NCI-H82 treated with DMSO at 0.1 percent for 48 hours (cell line): ENCODE data around the gene PTGES.
"Not testable (repeated sequence)": the region's sequence is repeated elsewhere in the genome, so short reads cannot be mapped to it uniquely, and the experiment has no call there.

ENCODE experiments used
- DNase-seq: peaks from one replicate; lab custom pipeline; 2025; ENCODE audit not compliant: unreplicated experiment; lab: John Stamatoyannopoulos, UW

PTGES gene

DNA sequence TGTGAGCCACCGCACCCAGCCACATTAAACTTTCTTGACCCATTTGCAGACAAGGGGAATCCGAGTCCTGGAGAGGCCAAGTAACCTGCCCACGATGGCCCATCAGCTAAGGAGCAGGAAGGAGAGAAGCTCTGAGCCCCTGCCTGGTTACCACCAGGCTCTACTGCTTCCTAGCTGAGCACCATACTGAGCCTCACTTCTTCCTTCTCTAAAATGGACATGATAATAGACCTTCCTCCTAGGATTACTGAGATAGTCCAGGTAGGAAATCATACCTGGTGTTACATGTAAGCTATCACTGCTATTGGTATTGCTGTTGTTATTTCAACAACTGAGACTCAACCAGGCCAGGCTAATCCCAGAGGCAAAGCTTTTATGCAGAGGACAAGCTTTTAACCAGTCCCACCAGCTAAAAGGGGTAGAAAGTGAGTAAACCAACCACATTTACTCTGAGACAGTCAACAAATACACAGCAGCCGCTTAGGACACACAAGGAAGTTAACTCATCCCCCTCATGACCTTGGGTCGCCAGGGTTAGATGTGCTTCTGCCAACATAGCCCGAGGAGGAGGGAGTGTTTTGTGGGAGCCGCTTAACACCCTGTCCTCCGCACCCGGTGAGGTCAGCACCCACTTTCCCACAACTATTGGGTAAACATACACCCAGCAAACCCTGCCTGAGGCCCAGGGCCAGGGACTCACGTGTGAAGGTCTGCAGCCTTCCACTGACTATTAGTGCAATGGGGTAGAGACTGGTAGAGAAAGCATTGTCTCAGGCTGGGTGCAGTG is 20.6 kb upstream of the PTGES start:
- no peak for DNase-seq

DNA sequence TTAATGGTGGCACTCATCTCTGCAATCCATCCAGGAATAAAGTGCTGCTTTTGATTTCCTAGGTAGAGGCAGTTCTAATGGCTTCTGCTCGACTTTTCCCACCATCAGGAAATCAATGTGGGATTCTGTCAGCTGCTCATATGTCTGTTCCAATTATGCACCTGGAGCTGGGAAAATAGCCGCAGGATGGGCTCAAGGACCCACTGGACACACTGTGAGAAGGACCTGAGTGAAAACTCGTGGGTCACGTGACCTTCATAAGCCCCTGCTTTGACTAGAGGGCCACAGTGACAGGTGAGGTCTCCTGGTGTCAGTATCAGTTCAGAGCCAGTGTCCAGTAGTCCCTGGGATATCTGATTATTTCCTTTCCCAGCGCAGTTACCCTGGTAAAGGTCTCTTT is 17.9 kb upstream of the PTGES start:
- no peak for DNase-seq

DNA sequence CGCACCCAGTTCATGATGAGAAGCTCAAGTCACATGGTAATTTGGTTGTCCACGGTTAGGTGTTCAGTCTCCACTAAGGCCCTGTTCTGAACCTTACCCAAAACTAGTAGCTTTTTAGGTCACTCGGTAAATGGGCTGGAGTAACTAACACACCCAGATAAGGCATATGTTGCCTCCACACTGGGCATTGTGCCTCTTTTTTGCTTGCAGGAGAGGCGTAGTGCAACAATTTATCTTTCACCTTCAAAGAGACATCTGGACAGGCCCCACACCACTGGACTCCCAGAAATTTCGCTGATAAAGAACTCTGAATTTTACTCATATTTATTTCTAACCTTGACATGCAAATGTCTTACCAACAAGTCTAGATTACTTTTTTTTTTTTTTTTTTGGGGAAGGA is 16.8 kb upstream of the PTGES start:
- DNase-seq, result no peak

DNA sequence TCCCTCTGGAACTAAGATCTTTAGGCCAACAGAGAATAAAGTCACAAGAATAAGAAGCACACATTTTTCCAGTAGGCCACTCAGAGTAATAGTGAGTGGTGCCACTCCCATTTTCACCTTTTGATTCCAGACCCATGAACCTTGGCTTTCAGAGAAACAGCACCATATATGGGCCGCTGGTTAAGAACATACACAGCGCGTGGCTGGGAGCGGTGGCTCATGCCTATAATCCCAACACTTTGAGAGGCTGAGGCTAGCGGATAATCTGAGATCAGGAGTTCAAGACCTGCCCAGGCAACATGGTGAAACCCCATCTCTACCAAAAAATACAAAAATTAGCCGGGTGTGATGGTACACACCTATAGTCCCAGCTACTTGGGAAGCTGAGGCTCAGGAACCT is 15.6 kb upstream of the PTGES start:
- DNase-seq, result no peak

DNA sequence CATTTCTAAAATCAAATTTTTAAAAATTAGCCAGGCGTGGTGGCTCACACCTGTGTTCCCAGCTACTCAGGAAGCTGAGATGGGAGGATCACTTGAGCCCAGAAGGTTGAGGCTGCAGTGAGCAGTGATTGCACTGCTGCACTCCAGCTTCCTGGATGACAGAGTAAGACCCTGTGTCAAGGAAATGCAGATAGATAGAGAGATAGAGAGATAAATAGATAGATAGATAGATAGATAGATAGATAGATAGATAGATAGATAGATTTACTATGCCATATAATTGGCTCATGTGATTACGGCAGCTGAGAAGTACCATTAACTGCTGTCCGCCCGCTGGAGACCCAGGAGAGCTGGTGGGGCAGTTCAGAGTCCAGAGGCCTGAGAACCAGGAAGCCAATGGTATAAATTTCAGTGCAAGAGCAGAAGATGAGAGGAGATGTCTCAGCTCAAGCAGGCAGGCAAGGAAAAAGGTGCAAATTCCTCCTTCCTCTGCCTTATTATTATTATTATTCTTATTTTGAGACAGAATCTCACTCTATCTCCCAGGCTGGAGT is 13.0 kb upstream of the PTGES start:
- no peak for DNase-seq

DNA sequence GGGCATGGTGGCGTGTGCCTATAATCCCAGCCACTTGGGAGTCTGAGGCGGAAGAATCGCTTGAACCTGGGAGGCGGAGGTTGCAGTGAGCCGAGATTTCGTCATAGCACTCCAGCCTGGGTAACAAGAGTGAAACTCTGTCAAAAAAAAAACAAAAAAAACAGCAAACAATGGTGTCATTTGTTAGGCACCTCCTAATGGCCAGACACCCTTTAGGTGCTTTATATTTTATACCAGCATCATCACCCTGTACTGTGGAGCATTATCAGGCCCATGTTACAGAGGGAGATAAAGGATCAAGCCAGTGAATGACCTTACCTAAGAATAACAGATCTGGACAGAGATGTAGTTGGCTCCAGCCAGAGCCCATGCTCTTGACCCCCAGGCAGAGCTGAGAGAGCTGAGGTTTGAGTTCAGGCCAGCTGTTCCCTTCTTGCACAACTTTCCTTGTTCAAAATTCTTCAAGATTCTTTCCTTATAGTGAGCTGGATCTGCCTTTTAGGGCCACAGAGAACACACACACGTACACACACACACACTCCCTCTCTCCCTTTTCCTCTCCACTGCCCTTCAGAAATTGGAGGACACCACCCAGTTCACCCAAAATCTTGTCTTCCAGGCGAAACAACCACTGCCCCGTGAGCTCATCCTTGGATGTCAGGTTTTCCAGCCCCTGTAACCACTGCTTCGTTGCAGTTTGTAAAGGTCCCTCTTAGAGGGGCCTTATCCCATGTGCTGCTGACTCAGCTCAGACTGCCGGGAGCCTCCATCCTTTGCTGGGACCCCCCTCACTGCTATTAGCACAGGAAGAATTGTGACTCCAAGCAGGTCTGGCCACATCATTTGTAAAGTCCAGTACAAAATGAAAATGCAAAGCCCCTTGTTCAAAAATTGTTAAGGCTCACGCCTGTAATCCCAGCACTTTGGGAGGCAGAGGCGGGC is 10.4 kb upstream of the PTGES start:
- DNase-seq, result no peak

DNA sequence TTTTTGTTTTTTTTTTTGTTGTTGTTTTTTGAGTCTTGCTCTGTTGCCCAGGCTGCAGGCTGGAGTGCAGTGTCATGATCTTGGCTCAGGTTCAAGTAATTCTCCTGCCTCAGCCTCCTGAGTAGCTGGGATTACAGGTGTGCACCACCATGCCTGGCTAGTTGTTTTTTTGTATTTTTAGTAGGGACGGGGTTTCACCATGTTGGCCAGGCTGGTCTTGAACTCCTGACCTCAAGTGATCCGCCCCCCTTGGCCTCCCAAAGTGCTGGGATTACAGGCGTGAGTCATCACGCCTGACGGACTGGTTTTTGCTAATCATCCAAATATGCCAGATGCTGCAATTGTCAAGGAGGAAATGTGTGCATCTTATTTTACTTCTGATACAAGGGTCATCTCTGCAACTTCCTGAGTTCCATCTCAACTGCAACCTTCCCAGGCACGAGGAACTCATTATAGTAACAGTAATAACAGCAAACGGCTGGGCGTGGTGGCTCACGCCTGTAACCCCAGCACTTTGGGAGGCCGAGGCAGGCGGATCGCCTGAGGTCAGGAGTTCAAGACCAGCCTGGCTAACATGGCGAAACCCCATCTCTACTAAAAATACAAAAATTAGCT is 9.6 kb upstream of the PTGES start:
- DNase-seq, result not testable (repeated sequence)

DNA sequence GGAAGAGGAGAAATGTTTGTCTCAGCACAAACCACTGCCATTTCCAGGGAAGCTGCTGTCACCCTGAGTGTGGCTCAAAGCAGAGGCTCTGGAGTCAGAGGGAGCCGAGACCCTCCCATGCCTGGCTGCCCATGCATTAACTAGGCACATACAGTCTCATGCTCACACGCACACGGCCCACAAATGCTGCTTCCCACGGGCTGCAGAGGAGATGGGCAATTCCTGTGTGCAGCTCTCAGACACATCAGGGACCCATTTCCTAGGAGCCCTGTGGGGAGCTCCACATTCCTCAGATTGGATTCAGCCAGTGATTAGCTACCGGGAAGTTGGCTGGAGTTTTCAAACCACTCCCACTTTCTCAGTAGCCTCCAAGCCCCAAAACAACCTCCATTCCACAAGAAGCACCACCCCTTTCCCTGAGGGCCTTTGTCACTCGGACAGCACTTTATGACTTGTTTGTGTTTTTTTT is 9.1 kb upstream of the PTGES start:
- DNase-seq, result no peak

DNA sequence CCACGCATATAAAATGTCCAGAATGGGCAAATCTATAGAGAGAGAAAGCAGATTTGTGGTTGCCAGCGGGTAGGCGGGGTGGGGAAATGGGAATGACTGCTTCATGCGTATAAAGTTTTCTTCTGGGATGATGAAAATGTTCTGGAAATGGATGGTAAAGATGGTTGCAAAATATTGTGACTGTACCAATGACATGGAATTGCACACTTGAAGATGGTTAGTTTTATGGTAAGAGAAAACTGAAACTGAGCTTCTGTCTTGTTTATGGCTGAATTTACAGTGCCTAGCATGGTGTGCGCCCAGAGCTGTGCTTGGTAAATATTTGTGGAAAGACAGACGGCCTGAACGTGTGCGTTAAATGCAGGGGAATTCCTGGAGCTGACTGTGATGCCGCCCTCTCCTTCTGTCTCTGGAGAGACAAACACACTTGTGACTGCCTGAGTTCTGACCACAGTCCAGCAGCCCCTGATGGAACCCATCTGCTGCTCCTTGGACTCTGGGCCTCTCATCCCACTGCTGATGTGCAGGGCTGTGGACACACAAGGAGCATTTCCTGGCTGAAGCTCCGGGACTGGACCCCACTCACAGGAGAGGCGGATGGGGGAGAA is 8.6 kb upstream of the PTGES start:
- no peak for DNase-seq

DNA sequence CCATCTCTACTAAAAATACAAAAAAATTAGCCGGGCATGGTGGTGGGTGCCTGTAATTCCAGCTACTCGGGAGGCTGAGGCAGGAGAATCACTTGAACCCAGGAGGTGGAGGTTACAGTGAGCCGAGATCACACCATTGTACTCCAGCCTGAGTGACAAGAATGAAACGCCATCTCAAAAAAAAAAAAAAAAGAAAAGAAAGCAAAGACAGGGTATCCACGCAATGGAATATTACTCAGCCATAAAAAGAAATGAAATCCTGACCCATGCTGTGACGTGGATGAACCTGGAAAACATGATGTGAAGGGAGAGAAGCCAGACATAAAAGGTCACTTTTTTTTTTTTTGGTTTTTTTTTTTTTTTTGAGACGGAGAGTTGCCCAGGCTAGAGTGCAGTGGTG is 7.9 kb upstream of the PTGES start:
- not testable (repeated sequence) for DNase-seq

DNA sequence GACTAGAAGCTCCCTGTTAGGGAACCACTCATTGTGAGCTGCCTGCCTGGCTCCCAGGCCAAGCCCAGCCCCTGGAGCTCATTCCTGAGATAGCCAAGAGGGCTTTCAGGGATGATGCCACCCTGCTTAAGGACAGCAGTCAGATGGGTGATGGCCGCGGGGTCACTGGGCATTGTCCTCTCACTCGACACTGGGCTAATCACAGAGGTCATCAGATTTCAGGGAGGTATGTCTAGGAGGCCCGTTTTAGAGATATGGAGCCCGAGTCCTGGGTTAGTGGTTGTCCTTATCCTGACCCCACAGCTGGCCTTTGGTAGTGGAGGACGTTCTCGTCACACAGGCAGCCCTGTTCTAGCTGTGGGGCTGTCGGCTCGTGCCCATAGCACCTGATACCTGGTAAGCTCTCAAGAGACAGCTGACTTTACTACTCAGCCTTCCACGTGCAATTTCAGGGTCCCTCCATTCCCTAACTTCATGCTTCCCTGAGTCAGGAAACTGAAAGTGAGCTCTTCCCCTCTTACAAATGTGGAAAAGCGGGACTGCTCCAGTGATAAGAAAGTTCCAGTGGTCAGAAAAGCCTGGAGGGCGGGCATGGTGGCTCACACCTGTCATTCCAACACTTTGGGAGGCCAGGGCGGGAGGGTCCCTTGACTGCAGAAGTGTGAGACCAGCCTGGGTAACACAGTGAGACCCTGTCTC is 7.1 kb upstream of the PTGES start:
- no peak for DNase-seq

DNA sequence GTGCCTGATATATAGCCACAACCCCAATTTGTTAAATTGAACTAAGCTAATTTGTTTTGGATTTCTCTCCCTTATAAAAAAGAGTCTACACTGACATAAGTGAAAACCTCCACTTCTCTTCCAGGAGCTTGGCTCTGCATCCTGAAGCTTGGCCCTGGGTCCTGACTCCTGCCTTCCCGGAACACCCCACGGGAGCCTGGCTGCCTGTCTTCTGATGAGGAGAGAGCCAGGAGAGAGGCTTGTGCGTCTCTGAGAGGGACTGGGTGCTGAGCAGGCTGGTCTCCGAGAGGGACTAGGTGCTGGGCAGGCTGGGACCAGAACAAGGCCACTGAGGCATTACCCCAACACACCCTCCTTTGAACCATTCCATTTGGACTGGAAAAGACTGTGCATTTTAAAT is 6.5 kb upstream of the PTGES start:
- no peak for DNase-seq

DNA sequence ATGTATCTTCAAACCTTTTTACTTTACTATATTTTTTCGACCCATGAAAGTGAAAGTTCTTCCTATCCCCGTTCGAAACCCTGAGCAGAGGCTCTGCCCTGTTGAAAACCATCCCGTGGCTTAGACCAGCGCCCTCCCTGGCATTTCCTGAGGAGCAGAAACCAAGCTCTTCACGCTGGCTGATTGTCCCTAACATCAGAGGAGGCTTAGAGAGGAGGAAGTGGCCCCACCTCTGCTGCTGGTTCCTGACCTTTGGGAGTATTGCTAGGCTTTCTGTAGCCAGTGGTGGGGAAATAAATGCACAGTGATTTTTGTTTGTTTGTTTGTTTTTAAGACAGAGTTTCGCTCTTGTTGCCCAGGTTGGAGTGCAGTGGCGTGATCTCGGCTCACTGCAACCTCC is 4.2 kb upstream of the PTGES start:
- no peak for DNase-seq

DNA sequence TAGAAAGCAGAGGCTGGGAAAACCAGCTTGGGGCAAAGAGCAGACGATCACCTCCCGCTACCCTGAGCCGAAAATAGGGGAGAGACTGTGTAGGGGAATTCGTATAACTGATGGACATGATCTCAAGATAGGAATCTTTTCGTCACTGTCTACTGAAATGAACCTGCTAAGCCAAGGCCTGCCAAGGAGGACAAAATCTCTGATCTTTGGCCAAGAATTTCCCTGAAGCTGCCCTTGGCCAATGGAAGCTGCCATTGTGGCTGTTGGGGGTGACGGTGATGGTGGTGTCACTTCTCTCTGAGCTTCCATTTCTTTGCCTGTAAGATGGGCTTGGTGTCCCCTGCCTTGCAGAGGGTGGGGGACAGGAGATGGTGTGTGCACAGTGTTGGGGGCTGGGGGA is 3.3 kb upstream of the PTGES start:
- DNase-seq, result no peak

DNA sequence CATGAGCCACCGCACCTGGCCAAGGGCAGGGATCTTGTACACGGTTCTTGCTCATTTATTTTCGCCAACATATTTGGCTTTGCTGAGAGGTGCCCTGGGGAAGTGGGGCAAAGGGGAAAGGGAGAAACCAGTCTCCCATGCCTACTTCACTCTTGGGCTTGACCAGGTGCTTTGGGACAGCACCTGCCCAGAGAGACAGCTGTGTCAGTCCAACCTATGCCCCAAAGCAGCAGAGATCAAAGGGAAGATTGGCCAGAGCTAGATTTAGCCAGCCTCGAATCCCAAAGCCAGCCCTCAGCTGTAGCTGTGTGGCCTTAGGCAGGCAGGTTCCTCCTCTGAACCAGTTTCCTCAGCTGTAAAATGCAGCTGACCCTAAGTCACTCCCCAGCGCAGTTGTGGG is 2.3 kb upstream of the PTGES start:
- DNase-seq, result no peak

DNA sequence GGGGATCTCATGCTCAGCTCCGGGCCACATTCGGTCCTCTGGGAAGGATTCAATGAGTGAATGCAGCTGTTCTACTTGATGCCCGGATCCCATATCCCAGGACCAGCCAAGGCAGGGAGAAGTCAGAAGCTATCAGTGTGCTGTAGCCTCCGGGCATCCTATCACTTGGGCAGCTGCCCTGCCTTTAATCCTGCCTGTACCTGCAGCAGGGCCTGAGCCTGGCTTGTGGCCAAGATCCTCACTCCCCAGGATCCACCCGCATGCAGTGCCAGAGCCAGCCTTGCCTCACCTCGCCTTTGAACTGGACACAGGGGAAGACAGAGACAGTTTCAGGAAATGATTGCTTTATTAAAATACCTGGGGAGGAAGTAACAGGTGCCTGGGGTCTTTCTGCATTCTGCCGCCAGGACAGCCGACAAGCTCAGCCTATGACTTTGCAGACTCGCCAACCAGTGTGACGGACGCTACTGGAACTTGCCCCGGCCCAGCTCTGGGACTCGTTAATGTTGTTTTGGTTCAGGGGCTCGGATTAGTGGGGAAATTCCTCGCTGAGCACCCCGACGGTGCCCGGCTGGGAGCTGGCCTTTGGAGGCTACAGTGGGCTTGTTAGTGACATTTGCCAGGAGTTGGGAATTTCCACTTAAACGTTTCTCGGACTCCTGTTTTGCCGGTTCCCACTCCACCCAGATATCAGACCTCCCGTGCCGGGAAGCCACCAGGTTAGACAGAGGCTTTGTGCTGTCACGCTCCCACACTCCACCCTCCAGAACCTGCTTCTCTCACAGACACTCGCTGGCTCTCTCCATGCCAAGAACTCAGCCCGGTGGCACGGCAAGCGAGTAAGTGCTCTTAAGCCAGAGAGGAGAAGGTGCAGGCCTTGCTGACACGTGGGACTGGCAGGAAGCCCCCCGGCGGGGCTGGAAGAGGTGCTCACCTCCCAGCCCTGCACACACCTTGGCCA is 721 bp downstream of the PTGES start:
- no peak for DNase-seq

DNA sequence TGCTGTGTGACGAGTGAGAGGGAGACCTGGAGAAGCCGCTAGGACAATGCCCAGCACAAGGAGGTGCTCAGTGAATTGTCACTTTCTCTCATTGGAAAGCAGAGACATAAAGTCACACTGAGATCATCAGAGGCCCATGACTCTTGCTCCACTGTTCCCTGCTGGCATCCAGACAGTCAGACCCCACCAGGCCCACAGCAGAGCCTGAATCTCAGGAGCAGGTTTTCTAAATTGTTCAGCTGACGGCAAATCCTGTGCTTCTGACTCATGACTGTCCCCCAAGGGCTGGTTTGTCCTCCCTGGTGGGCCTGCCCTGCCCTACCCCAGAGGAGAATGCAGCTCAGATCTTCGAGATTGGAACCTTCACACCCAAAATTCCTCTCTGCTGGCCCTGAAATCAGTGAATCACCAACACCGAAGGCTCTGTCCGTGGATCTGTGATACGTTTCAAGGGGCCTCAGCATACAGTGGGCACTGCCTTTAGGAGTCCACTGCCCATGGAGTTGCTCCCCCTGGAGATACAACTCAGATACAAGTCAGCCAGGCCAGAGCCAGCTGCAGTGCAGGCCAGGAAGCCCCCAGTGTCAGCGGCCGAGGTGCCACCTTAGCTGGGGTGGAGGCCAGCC is 2.7 kb downstream of the PTGES start:
- no peak for DNase-seq

DNA sequence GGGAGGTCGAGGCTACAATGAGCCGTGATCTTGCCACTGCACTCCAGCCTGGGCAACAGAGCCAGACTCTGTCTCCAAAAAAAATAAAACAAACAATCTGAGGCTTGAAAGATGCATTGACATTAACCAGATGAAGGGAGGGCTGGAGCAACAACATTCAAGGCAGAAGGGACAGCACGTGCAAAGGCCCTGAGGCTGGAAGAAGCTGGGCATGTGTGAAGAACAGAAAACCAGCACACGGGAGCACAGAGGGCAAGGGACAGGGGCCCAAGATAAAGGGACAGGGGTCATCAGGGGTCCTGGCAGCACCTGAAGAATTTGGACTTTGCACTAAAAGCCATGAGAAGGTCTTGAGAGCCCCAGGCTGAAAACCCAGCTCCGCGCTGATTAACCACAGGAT is 3.3 kb downstream of the PTGES start:
- no peak for DNase-seq

DNA sequence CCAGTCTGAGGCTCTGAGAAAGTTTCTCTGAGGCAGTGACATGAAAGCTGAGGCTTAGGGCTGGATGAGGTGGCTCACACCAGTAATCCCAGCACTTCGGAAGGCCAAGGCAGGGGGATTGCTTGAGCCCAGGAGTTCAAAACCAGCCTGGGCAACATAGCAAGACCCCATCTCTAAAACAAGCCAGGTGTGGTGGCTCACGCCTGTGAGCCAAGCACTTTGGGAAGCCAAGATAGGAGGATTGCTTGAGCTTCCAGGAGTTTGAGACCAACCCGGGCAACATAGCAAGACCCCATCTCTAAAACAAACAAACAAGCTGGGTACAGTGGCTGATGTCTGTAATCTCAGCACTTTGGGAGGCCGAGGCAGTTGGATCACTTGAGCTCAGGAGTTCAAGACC is 3.8 kb downstream of the PTGES start:
- DNase-seq, result not testable (repeated sequence)
